OCI-LY7 (cell line): ENCODE measurements around the gene DMRTB1. TPM values are rescaled to one million over a fixed set of nuclear protein-coding genes. Genes with fewer than 3 reads are reported as not detected.

Source experiments
- BruUV-seq: library from RNA; stranded (reverse); fragments of 400-500 nt; replicated peaks from 2 replicates; lab custom pipeline; 2021; lab: Mats Ljungman, UMichigan
- CTCF ChIA-PET: fragments of 300-600 bp; sonication (Branson Sonifier 250); formaldehyde crosslinking; loops from one replicate; lab custom pipeline; 2022; ENCODE audit warnings: antibody characterized with exemption; ENCODE audit not compliant: unreplicated experiment; lab: Charles Lee
- POLR2A ChIA-PET: fragments of 300-600 bp; sonication (Branson Sonifier 250); formaldehyde crosslinking; loops from one replicate; lab custom pipeline; 2022; ENCODE audit warnings: antibody characterized with exemption; lab: Charles Lee
- DNase-seq: peaks from one replicate; pipeline ENCODE4 v3.0.0-alpha.2; 2015; ENCODE audit warnings: low spot score
- H2AFZ ChIP-seq: fragments of 200-600 bp; sonication (generic), shearing (Covaris generic); 2 replicates; pipeline ENCODE4 v1.6.1; 2014; ENCODE audit warnings: mild to moderate bottlenecking, antibody characterized with exemption, low read length, moderate library complexity
- H3K27ac ChIP-seq: fragments of 200-600 bp; sonication (generic); 2 replicates; pipeline ENCODE4 v1.5.1; 2014; ENCODE audit warnings: mixed run types, low read depth, mild to moderate bottlenecking, moderate library complexity, low read length, inconsistent platforms; ENCODE audit not compliant: poor library complexity, severe bottlenecking
- H3K36me3 ChIP-seq: fragments of 200-600 bp; sonication (generic); 2 replicates; pipeline ENCODE4 v1.6.1; 2014; ENCODE audit warnings: mild to moderate bottlenecking, antibody characterized with exemption, low read length, moderate library complexity, mixed read lengths; ENCODE audit not compliant: insufficient read depth
- H3K4me1 ChIP-seq: fragments of 200-600 bp; sonication (generic); 2 replicates; pipeline ENCODE4 v1.5.1; 2014; ENCODE audit warnings: mild to moderate bottlenecking, low read length; ENCODE audit not compliant: insufficient read depth, poor library complexity, severe bottlenecking
- H3K4me2 ChIP-seq: fragments of 200-600 bp; sonication (generic); 2 replicates; pipeline ENCODE4 v1.6.1; 2014; ENCODE audit warnings: mild to moderate bottlenecking, low read length
- H3K4me3 ChIP-seq: fragments of 200-600 bp; sonication (generic); 2 replicates; pipeline ENCODE4 v1.5.1; 2014; ENCODE audit warnings: mild to moderate bottlenecking, low read depth, low read length; ENCODE audit not compliant: poor library complexity, severe bottlenecking
- H3K79me2 ChIP-seq: fragments of 200-600 bp; sonication (generic); 2 replicates; pipeline ENCODE4 v1.6.1; 2016; ENCODE audit warnings: low read depth, mild to moderate bottlenecking, low read length, moderate library complexity, mixed read lengths; ENCODE audit not compliant: insufficient read depth
- H3K9me2 ChIP-seq: fragments of 200-600 bp; sonication (generic); 2 replicates; pipeline ENCODE4 v1.6.1; 2016; ENCODE audit warnings: mild to moderate bottlenecking, low read length, mixed read lengths; ENCODE audit not compliant: insufficient read depth
- H3K9me3 ChIP-seq: fragments of 200-600 bp; sonication (generic); 2 replicates; pipeline ENCODE4 v1.6.1; 2014; ENCODE audit warnings: mild to moderate bottlenecking, mixed run types, low read length, mixed read lengths
- H4K20me1 ChIP-seq: fragments of 200-600 bp; sonication (generic); 2 replicates; pipeline ENCODE4 v1.6.1; 2014; ENCODE audit warnings: mild to moderate bottlenecking, antibody characterized with exemption, low read length, moderate library complexity, mixed read lengths; ENCODE audit not compliant: insufficient read depth
- CTCF ChIP-seq: fragments of 200-600 bp; sonication (generic); conservative IDR thresholded peaks from 2 replicates; pipeline ENCODE4 v1.5.1; 2014; ENCODE audit warnings: mild to moderate bottlenecking, antibody characterized with exemption, low read length, moderate library complexity, mixed read lengths
- EZH2phosphoT487 ChIP-seq: fragments of 200-600 bp; sonication (generic); IDR thresholded peaks from 2 replicates; pipeline ENCODE4 v1.6.1; 2018; ENCODE audit warnings: low read depth, borderline replicate concordance, mild to moderate bottlenecking, mixed run types, antibody characterized with exemption, low read length, moderate library complexity, mixed read lengths
- intact Hi-C: fragments of 100-400 bp; cut with micrococcal nuclease; formaldehyde crosslinking; loops from one replicate; pipeline ENCODE4 v1.10.0; 2022; ENCODE audit not compliant: unreplicated experiment
- total RNA-seq, 2 experiments: library from RNA; depleted of rRNA in 1 of 2; stranded (reverse); fragments of >200 nt in 1 of 2; shearing (Covaris generic) in 1 of 2; gene quantifications; 2 replicates each; pipeline ENCODE4 v1.2.3, GENCODE V29; 2014 to 2022

Gene DMRTB1
- total RNA-seq, 2 experiments from 2014 or later: not detected

GRCh38 chr1:53460211-53460634, 1.0 kb downstream of the DMRTB1 start:
- Histone ChIP-seq H3K9me2 (no peaks in the 10 kb centered on the region), H3K4me2 (no peak overlapping the region), H3K4me3 (no peak overlapping the region), H4K20me1 (no peaks in the 10 kb centered on the region), H3K9me3 (no peaks in the 10 kb centered on the region), H3K27ac (no peak overlapping the region), H3K4me1 (no peaks in the 10 kb centered on the region), H3K36me3 (no peaks in the 10 kb centered on the region), H3K79me2 (no peaks in the 10 kb centered on the region), H2AFZ (no peak overlapping the region)
- TF ChIP-seq EZH2phosphoT487 (no peak), CTCF (no peak)
- ChIA-PET POLR2A (no interaction called here), CTCF (no interaction called here)
- no peak for DNase-seq
- intact Hi-C loops: no loop called here
- no TSS peak for BruUV-seq

GRCh38 chr1:53460666-53461322, 1.6 kb downstream of the DMRTB1 start:
- Histone ChIP-seq H3K36me3 (no peaks in the 10 kb centered on the region), H3K4me2 (no peak overlapping the region), H3K9me2 (no peaks in the 10 kb centered on the region), H3K4me3 (no peak overlapping the region), H3K4me1 (no peaks in the 10 kb centered on the region), H4K20me1 (no peaks in the 10 kb centered on the region), H3K27ac (no peak overlapping the region), H3K9me3 (no peaks in the 10 kb centered on the region), H2AFZ (no peak overlapping the region), H3K79me2 (no peaks in the 10 kb centered on the region)
- no TSS peak for BruUV-seq
- DNase-seq: no peak
- POLR2A ChIA-PET: interaction anchor here (0.6 kb wide), 1 partner anchor 529 kb away, joined by 3 read pairs; no protein-coding TSS in a partner anchor
- intact Hi-C loops: no loop called here
- TF ChIP-seq EZH2phosphoT487: no peak
- no peak for TF ChIP-seq CTCF
- CTCF ChIA-PET: no interaction called here

- Histone ChIP-seq H3K4me3 (no peak overlapping the region), H3K27ac (no peak overlapping the region), H3K4me2 (no peak overlapping the region), H3K36me3 (no peaks in the 10 kb centered on the region), H4K20me1 (no peaks in the 10 kb centered on the region), H3K79me2 (no peaks in the 10 kb centered on the region), H3K4me1 (no peaks in the 10 kb centered on the region), H3K9me3 (no peaks in the 10 kb centered on the region), H2AFZ (no peak overlapping the region), H3K9me2 (no peaks in the 10 kb centered on the region)
- TF ChIP-seq CTCF (no peak), EZH2phosphoT487 (no peak)
- intact Hi-C loops: no loop called here
- no TSS peak for BruUV-seq
- ChIA-PET CTCF (interaction anchor here (0.5 kb wide), 1 partner anchor 233 kb away, joined by 5 read pairs; no protein-coding TSS in a partner anchor), POLR2A (interaction anchor here (0.6 kb wide), 1 partner anchor 529 kb away, joined by 3 read pairs; no protein-coding TSS in a partner anchor)
- no peak for DNase-seq
Observed at GRCh38 chr1:53461323-53462044, 2.3 kb downstream of the DMRTB1 start.
